Stimulated activated CD8-positive, alpha-beta memory T cell treated with anti-CD3 and anti-CD28 coated beads, Interleukin-7, amount 100 ng/mL, for 24 hours (primary cell): ENCODE measurements around the gene CAV1.

ENCODE experiments used
- DNase-seq: peaks from one replicate; pipeline ENCODE4 v3.0.0-alpha.2; 2020; ENCODE audit warnings: low read depth

Gene CAV1

GRCh38 chr7:116557901-116558300, 33.1 kb downstream of the CAV1 start:
- DNase-seq = no peak

GRCh38 chr7:116560021-116560970, 35.5 kb downstream of the CAV1 start:
- no peak for DNase-seq

- no peak for DNase-seq
Observed at GRCh38 chr7:116561697-116562483, 37.1 kb downstream of the CAV1 start.

- no peak for DNase-seq
Observed at GRCh38 chr7:116562529-116563121, 37.8 kb downstream of the CAV1 start.

GRCh38 chr7:116565981-116566380, 41.1 kb downstream of the CAV1 start:
- DNase-seq = no peak

GRCh38 chr7:116566666-116567065, 41.8 kb downstream of the CAV1 start:
- DNase-seq = no peak

GRCh38 chr7:116569737-116570136, 44.9 kb downstream of the CAV1 start:
- DNase-seq = no peak

- no peak for DNase-seq
Observed at GRCh38 chr7:116570306-116570705, 45.5 kb downstream of the CAV1 start.

- DNase-seq = no peak
Observed at GRCh38 chr7:116571037-116571436, 46.2 kb downstream of the CAV1 start.

- no peak for DNase-seq
Observed at GRCh38 chr7:116571552-116571951, 46.7 kb downstream of the CAV1 start.

GRCh38 chr7:116572036-116572435, 47.2 kb downstream of the CAV1 start:
- DNase-seq = no peak

- DNase-seq = no peak
Observed at GRCh38 chr7:116573541-116573940, 48.7 kb downstream of the CAV1 start.

GRCh38 chr7:116574025-116574822, 49.4 kb downstream of the CAV1 start:
- DNase-seq = no peak

- DNase-seq = no peak
Observed at GRCh38 chr7:116575853-116576252, 51.0 kb downstream of the CAV1 start.

GRCh38 chr7:116576350-116577319, 51.8 kb downstream of the CAV1 start:
- no peak for DNase-seq

- no peak for DNase-seq
Observed at GRCh38 chr7:116577320-116577871, 52.6 kb downstream of the CAV1 start.

- DNase-seq = no peak
Observed at GRCh38 chr7:116578526-116578925, 53.7 kb downstream of the CAV1 start.

- no peak for DNase-seq
Observed at GRCh38 chr7:116579322-116579721, 54.5 kb downstream of the CAV1 start.

- no peak for DNase-seq
Observed at GRCh38 chr7:116579835-116580234, 55.0 kb downstream of the CAV1 start.

- DNase-seq = no peak
Observed at GRCh38 chr7:116582164-116582732, 57.4 kb downstream of the CAV1 start.
